BJ (cell line): ENCODE results near the gene TMEM126A. TPM values are rescaled to one million over a fixed set of nuclear protein-coding genes. Genes with fewer than 3 reads are reported as not detected.
"Not testable (repeated sequence)": the region's sequence is repeated elsewhere in the genome, so short reads cannot be mapped to it uniquely, and the experiment has no call there.

Experiments
- CTCF ChIA-PET: fragments of 350-600 bp; formaldehyde crosslinking; extraction: SDS; loops from one replicate; lab custom pipeline; 2021; ENCODE audit warnings: antibody characterized with exemption, inconsistent platforms; lab: Yijun Ruan, JAX
- POLR2A ChIA-PET: fragments of 300-600 bp; sonication (Branson Sonifier 250); formaldehyde crosslinking; extraction: SDS; loops from one replicate; lab custom pipeline; 2021; ENCODE audit warnings: antibody characterized with exemption; lab: Charles Lee
- DNase-seq: peaks from one replicate; pipeline ENCODE4 v3.0.0-alpha.2; 2011; ENCODE audit warnings: low read depth
- H3K27me3 ChIP-seq: 2 replicates; pipeline ENCODE4 v1.6.0; 2011; ENCODE audit warnings: low read length; ENCODE audit not compliant: control insufficient read depth, insufficient read depth
- H3K36me3 ChIP-seq: 2 replicates; pipeline ENCODE4 v1.5.1; 2011; ENCODE audit warnings: low read length; ENCODE audit not compliant: control insufficient read depth, insufficient read depth
- H3K4me3 ChIP-seq: 2 replicates; pipeline ENCODE4 v1.5.1; 2011; ENCODE audit warnings: low read depth, mild to moderate bottlenecking, control low read depth, low read length
- CTCF ChIP-seq: IDR thresholded peaks from 2 replicates; pipeline ENCODE4 v1.5.1; 2011; ENCODE audit warnings: low read depth, mild to moderate bottlenecking, control low read depth, inconsistent platforms, low read length, moderate library complexity; ENCODE audit not compliant: insufficient read depth
- polyA plus RNA-seq: library from polyadenylated mRNA; depleted of rRNA; stranded (reverse); fragments of >200 nt; gene quantifications from 2 replicates; pipeline ENCODE4 v1.2.3, GENCODE V29; 2011

Gene TMEM126A
- polyA plus RNA-seq, 1 experiment: 27.7 TPM

- H3K36me3 ChIP-seq: no peaks in the 10 kb centered on the region
- CTCF ChIA-PET: no interaction called here
- H3K27me3 ChIP-seq: no peaks in the 10 kb centered on the region
- no peak overlapping the region for H3K4me3 ChIP-seq
- DNase-seq: no peak
- TF ChIP-seq CTCF: no peak
- POLR2A ChIA-PET: no interaction called here
Observed at GRCh38 chr11:85652786-85653447, 5.2 kb downstream of the TMEM126A start.

DNA sequence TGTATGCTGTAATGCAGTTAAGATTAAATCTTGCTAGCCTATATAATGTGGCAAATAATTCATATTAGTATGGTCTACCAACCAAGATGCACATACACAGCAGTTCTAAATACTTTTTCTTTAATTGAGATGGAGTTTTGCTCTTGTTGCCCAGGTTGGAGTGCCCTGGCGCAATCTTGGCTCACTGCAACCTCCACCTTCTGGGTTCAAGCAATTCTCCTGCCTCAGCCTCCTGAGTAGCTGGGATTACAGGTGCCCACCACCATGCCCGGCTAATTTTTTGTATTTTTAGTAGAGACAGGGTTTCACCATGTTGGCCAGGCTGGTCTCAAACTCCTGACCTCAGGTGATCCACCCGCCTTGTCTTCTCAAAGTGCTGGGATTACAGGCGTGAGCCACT lies 6.6 kb downstream of the TMEM126A start:
- DNase-seq, POLR2A ChIA-PET, CTCF ChIA-PET, H3K4me3 ChIP-seq, H3K27me3 ChIP-seq, H3K36me3 ChIP-seq: not testable (repeated sequence)

- H3K27me3 ChIP-seq: no peaks in the 10 kb centered on the region
- TF ChIP-seq CTCF: no peak
- no peak overlapping the region for H3K4me3 ChIP-seq
- no peak for DNase-seq
- H3K36me3 ChIP-seq: no peaks in the 10 kb centered on the region; the same call in 1 of the 2 replicates
- ChIA-PET CTCF (no interaction called here), POLR2A (no interaction called here)
Observed at GRCh38 chr11:85656777-85657176, 9.0 kb downstream of the TMEM126A start.

- DNase-seq: no peak
- H3K36me3 ChIP-seq: no peaks in the 10 kb centered on the region; the same call in 1 of the 2 replicates
- H3K27me3 ChIP-seq: no peaks in the 10 kb centered on the region
- ChIA-PET CTCF (interaction anchor here (1.6 kb wide), 1 partner anchor 21 kb away, joined by 6 read pairs; no protein-coding TSS in a partner anchor), POLR2A (interaction anchor here (1.5 kb wide), 1 partner anchor 9 kb away, joined by 4 read pairs; no protein-coding TSS in a partner anchor)
- H3K4me3 ChIP-seq: no peak overlapping the region
- no peak for TF ChIP-seq CTCF
Observed at GRCh38 chr11:85658180-85658579, 10.4 kb downstream of the TMEM126A start.

DNA sequence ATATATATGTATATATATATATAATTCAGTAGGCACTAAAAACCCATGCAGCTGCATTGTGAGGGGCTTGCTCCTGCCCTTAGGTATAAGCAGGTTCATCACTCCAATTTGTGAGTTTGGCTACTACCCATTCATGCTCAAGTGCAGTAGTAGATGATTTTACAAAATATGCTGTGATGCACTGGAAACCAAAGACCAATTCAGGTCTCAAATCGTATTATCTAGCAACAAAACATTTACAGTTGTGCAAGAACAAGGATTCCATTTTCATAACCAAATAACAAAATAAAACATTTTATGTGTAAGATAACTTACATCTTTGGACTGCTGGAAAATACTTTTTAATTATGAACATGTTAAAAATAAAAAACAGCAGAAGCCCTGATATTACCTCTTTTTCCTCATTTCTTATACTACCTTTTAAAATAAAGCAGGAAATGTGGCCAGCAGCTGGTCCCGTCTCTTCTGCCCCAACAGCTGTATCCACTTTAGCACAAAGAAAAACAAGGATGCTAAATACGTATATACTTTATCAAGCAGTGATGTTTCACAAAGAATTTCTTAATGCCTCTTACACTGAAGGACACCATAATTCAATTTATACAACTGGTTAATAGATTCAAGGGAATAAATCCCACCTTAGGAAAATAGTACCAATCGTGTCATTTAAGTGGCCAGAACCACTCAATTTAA lies 14.4 kb downstream of the TMEM126A start:
- no peak for TF ChIP-seq CTCF
- ChIA-PET POLR2A (no interaction called here), CTCF (interaction anchor here (1.4 kb wide), 1 partner anchor 24 kb away, joined by 3 read pairs; the partner anchor contains the start of gene CCDC89)
- H3K4me3 ChIP-seq: peak overlapping the region; percentile 98
- H3K27me3 ChIP-seq: no peaks in the 10 kb centered on the region
- H3K36me3 ChIP-seq: no peaks in the 10 kb centered on the region; the same call in 1 of the 2 replicates
- no peak for DNase-seq
